HG03521 (cell line): ENCODE data around the gene HSP90AB1.

Experiments
- ATAC-seq: cut with Tn5 transposase; IDR thresholded peaks from one replicate; pipeline ENCODE4 v1.9.1; 2021; ENCODE audit warnings: mild to moderate bottlenecking, moderate library complexity; ENCODE audit not compliant: unreplicated experiment

The HSP90AB1 gene

GRCh38 chr6:44246663-44247337 lies at the start of gene HSP90AB1:
Gene HSP90AB1, plus strand, starts transcription at chr6:44247101. Its CDS starts 1,529 bp downstream, at chr6:44248630.
- peak; percentile 60 for ATAC-seq

GRCh38 chr6:44198684-44199083 lies 48.2 kb upstream of the HSP90AB1 start:
- no peak for ATAC-seq

- no peak for ATAC-seq
Observed at GRCh38 chr6:44199883-44200282, 47.0 kb upstream of the HSP90AB1 start.

- no peak for ATAC-seq
Observed at GRCh38 chr6:44201200-44201599, 45.7 kb upstream of the HSP90AB1 start.

GRCh38 chr6:44201638-44202303 lies 45.1 kb upstream of the HSP90AB1 start:
- ATAC-seq, result no peak

GRCh38 chr6:44202332-44202971 lies 44.4 kb upstream of the HSP90AB1 start:
- ATAC-seq, result no peak

GRCh38 chr6:44202972-44203750 lies 43.7 kb upstream of the HSP90AB1 start:
- ATAC-seq, result no peak

- no peak for ATAC-seq
Observed at GRCh38 chr6:44203955-44204354, 42.9 kb upstream of the HSP90AB1 start.

- ATAC-seq, result no peak
Observed at GRCh38 chr6:44207966-44208365, 38.9 kb upstream of the HSP90AB1 start.

GRCh38 chr6:44211284-44211683 lies 35.6 kb upstream of the HSP90AB1 start:
- ATAC-seq, result no peak

GRCh38 chr6:44214307-44214706 lies 32.6 kb upstream of the HSP90AB1 start:
- ATAC-seq, result no peak

- no peak for ATAC-seq
Observed at GRCh38 chr6:44216677-44217331, 30.1 kb upstream of the HSP90AB1 start, which contains the start of gene MYMX. Gene MYMX, plus strand, starts transcription at chr6:44216926. Its CDS starts 546 bp downstream, at chr6:44217472.

- ATAC-seq, result no peak
Observed at GRCh38 chr6:44217332-44218143, 29.4 kb upstream of the HSP90AB1 start.

- peak; percentile 41 for ATAC-seq
Observed at GRCh38 chr6:44219053-44219814, 27.7 kb upstream of the HSP90AB1 start.

- ATAC-seq, result no peak
Observed at GRCh38 chr6:44219815-44220784, 26.8 kb upstream of the HSP90AB1 start.

- no peak for ATAC-seq
Observed at GRCh38 chr6:44220913-44221290, 26.0 kb upstream of the HSP90AB1 start.

GRCh38 chr6:44221291-44221960 lies 25.5 kb upstream of the HSP90AB1 start:
- peak; percentile 46 for ATAC-seq
